HEK293 (cell line): ENCODE data around the gene ZNF747.
A peak's percentile ranks its signal among the peaks of the same experiment; 100 is the strongest.

Source experiments
- GFI1B ChIP-seq: fragments of 450-650 bp; formaldehyde crosslinking; IDR thresholded peaks from 2 replicates; pipeline ENCODE4 v1.5.1; 2016; ENCODE audit warnings: missing biosample characterization, missing genetic modification characterization
- IKZF3 ChIP-seq: fragments of 450-650 bp; IDR thresholded peaks from 2 replicates; pipeline ENCODE4 v1.5.0; 2018; ENCODE audit warnings: missing biosample characterization, mild to moderate bottlenecking, missing genetic modification characterization, moderate library complexity
- SCRT1 ChIP-seq: fragments of 450-650 bp; formaldehyde crosslinking; IDR thresholded peaks from 2 replicates; pipeline ENCODE4 v1.5.1; 2016; ENCODE audit warnings: missing biosample characterization, missing genetic modification characterization, borderline replicate concordance
- ZFP69B ChIP-seq: fragments of 450-650 bp; formaldehyde crosslinking; IDR thresholded peaks from 2 replicates; pipeline ENCODE4 v1.5.1; 2016; ENCODE audit warnings: missing biosample characterization, missing genetic modification characterization
- ZNF10 ChIP-seq: fragments of 450-650 bp; formaldehyde crosslinking; IDR thresholded peaks from 2 replicates; pipeline ENCODE4 v1.5.1; 2017; ENCODE audit warnings: missing biosample characterization, missing genetic modification characterization
- ZNF132 ChIP-seq: fragments of 450-650 bp; formaldehyde crosslinking; IDR thresholded peaks from 2 replicates; pipeline ENCODE4 v1.5.1; 2017; ENCODE audit warnings: missing biosample characterization, missing genetic modification characterization, borderline replicate concordance
- ZNF155 ChIP-seq: fragments of 450-650 bp; formaldehyde crosslinking; IDR thresholded peaks from 2 replicates; pipeline ENCODE4 v1.5.1; 2016; ENCODE audit warnings: missing biosample characterization, missing genetic modification characterization
- ZNF274 ChIP-seq, 2 experiments: fragments of 200-500 bp in 1 of 2; fragments of 450-650 bp in 1 of 2; sonication (Bioruptor generic) in 1 of 2; formaldehyde crosslinking in 1 of 2; IDR thresholded peaks; 2 replicates each; pipeline versions ENCODE4 v1.5.1 to v1.6.1; 2014 to 2016; ENCODE audit warnings: borderline replicate concordance in 1 of 2, inconsistent platforms in 1 of 2, low read length in 1 of 2, missing biosample characterization in 1 of 2, missing genetic modification characterization in 1 of 2
- ZNF292 ChIP-seq: fragments of 450-650 bp; formaldehyde crosslinking; IDR thresholded peaks from 2 replicates; pipeline ENCODE4 v1.5.1; 2016; ENCODE audit warnings: low read depth, missing biosample characterization, missing genetic modification characterization, borderline replicate concordance
- ZNF513 ChIP-seq: fragments of 450-650 bp; IDR thresholded peaks from 2 replicates; pipeline ENCODE4 v1.5.1; 2018; ENCODE audit warnings: missing biosample characterization, missing genetic modification characterization
- ZNF518A ChIP-seq: fragments of 450-650 bp; formaldehyde crosslinking; conservative IDR thresholded peaks from 2 replicates; pipeline ENCODE4 v1.5.1; 2016; ENCODE audit warnings: low read depth, missing biosample characterization, missing genetic modification characterization
- ZNF521 ChIP-seq: fragments of 450-650 bp; formaldehyde crosslinking; IDR thresholded peaks from 2 replicates; pipeline ENCODE4 v1.5.1; 2017; ENCODE audit warnings: missing biosample characterization, mild to moderate bottlenecking, missing genetic modification characterization
- ZNF544 ChIP-seq: fragments of 450-650 bp; formaldehyde crosslinking; IDR thresholded peaks from 2 replicates; pipeline ENCODE4 v1.5.0; 2017; ENCODE audit warnings: missing biosample characterization, missing genetic modification characterization
- ZNF549 ChIP-seq: fragments of 450-650 bp; IDR thresholded peaks from 2 replicates; pipeline ENCODE4 v1.5.1; 2018; ENCODE audit warnings: missing biosample characterization, missing genetic modification characterization, mild to moderate bottlenecking, inconsistent platforms, moderate library complexity
- ZNF560 ChIP-seq: fragments of 450-650 bp; formaldehyde crosslinking; IDR thresholded peaks from 2 replicates; pipeline ENCODE4 v1.5.1; 2017; ENCODE audit warnings: missing biosample characterization, missing genetic modification characterization, borderline replicate concordance
- ZNF623 ChIP-seq: fragments of 450-650 bp; formaldehyde crosslinking; IDR thresholded peaks from 2 replicates; pipeline ENCODE4 v1.5.1; 2016; ENCODE audit warnings: missing biosample characterization, missing genetic modification characterization
- ZNF830 ChIP-seq: fragments of 450-650 bp; IDR thresholded peaks from 2 replicates; pipeline ENCODE4 v1.5.0; 2018; ENCODE audit warnings: missing biosample characterization, missing genetic modification characterization, low read depth, mild to moderate bottlenecking, moderate library complexity
- TF ChIP-seq, protein P1 (sequence below): fragments of 450-650 bp; formaldehyde crosslinking; IDR thresholded peaks from 2 replicates; pipeline ENCODE4 v1.5.1; 2016; ENCODE audit warnings: missing biosample characterization, missing genetic modification characterization
- TF ChIP-seq, protein P2 (sequence below): fragments of 450-650 bp; formaldehyde crosslinking; IDR thresholded peaks from 2 replicates; pipeline ENCODE4 v1.5.1; 2017; ENCODE audit warnings: missing biosample characterization, mild to moderate bottlenecking, missing genetic modification characterization, moderate library complexity
- TF ChIP-seq, protein P3 (sequence below): fragments of 450-650 bp; formaldehyde crosslinking; IDR thresholded peaks from 2 replicates; pipeline ENCODE4 v1.5.1; 2017; ENCODE audit warnings: missing biosample characterization, missing genetic modification characterization
- TF ChIP-seq, protein P4 (sequence below): fragments of 450-650 bp; formaldehyde crosslinking; IDR thresholded peaks from 2 replicates; pipeline ENCODE4 v1.5.1; 2016; ENCODE audit warnings: missing biosample characterization, missing genetic modification characterization

Gene ZNF747

GRCh38 chr16:30534368-30535105 is at the start of gene ZNF747 (continued):
- TF ChIP-seq ZNF10 (0 out of 2 replicates have a peak, but pooled peaks have one; percentile 37), ZNF513 (no peak), IKZF3 (tag by site-specific recombination) (no peak), ZNF549 (tag by site-specific recombination) (no peak), ZNF521 (no peak), ZNF292 (tag by site-specific recombination) (no peak), ZNF132 (no peak), ZNF518A (tag by site-specific recombination) (peak; percentile 67; the same call in 1 of the 2 replicates), ZNF274 (IDR thresholded peaks at IDR 0.05; ENCODE audit: low read length) (no peak), ZNF274 (tag by site-specific recombination; IDR thresholded peaks at IDR 0.05; ENCODE audit: borderline replicate concordance) (no peak), ZNF544 (tag by site-specific recombination) (no peak), SCRT1 (tag by site-specific recombination) (no peak), ZFP69B (tag by site-specific recombination) (no peak), ZNF560 (tag by site-specific recombination) (no peak), ZNF155 (tag by site-specific recombination) (no peak), GFI1B (tag by site-specific recombination) (no peak), ZNF623 (tag by site-specific recombination) (no peak; the same call in 1 of the 2 replicates), ZNF830 (tag by site-specific recombination) (no peak)
- TF ChIP-seq, protein P1, sequence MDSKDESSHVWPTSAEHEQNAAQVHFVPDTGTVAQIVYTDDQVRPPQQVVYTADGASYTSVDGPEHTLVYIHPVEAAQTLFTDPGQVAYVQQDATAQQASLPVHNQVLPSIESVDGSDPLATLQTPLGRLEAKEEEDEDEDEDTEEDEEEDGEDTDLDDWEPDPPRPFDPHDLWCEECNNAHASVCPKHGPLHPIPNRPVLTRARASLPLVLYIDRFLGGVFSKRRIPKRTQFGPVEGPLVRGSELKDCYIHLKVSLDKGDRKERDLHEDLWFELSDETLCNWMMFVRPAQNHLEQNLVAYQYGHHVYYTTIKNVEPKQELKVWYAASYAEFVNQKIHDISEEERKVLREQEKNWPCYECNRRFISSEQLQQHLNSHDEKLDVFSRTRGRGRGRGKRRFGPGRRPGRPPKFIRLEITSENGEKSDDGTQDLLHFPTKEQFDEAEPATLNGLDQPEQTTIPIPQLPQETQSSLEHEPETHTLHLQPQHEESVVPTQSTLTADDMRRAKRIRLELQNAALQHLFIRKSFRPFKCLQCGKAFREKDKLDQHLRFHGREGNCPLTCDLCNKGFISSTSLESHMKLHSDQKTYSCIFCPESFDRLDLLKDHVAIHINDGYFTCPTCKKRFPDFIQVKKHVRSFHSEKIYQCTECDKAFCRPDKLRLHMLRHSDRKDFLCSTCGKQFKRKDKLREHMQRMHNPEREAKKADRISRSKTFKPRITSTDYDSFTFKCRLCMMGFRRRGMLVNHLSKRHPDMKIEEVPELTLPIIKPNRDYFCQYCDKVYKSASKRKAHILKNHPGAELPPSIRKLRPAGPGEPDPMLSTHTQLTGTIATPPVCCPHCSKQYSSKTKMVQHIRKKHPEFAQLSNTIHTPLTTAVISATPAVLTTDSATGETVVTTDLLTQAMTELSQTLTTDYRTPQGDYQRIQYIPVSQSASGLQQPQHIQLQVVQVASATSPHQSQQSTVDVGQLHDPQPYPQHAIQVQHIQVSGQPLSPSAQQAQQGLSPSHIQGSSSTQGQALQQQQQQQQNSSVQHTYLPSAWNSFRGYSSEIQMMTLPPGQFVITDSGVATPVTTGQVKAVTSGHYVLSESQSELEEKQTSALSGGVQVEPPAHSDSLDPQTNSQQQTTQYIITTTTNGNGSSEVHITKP (tag by site-specific recombination), result peak; percentile 91
- TF ChIP-seq, protein P2, sequence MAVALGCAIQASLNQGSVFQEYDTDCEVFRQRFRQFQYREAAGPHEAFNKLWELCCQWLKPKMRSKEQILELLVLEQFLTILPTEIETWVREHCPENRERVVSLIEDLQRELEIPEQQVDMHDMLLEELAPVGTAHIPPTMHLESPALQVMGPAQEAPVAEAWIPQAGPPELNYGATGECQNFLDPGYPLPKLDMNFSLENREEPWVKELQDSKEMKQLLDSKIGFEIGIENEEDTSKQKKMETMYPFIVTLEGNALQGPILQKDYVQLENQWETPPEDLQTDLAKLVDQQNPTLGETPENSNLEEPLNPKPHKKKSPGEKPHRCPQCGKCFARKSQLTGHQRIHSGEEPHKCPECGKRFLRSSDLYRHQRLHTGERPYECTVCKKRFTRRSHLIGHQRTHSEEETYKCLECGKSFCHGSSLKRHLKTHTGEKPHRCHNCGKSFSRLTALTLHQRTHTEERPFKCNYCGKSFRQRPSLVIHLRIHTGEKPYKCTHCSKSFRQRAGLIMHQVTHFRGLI (tag by site-specific recombination), result peak; percentile 23; the same call in 1 of the 2 replicates
- TF ChIP-seq, protein P3, sequence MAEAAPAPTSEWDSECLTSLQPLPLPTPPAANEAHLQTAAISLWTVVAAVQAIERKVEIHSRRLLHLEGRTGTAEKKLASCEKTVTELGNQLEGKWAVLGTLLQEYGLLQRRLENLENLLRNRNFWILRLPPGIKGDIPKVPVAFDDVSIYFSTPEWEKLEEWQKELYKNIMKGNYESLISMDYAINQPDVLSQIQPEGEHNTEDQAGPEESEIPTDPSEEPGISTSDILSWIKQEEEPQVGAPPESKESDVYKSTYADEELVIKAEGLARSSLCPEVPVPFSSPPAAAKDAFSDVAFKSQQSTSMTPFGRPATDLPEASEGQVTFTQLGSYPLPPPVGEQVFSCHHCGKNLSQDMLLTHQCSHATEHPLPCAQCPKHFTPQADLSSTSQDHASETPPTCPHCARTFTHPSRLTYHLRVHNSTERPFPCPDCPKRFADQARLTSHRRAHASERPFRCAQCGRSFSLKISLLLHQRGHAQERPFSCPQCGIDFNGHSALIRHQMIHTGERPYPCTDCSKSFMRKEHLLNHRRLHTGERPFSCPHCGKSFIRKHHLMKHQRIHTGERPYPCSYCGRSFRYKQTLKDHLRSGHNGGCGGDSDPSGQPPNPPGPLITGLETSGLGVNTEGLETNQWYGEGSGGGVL (tag by site-specific recombination), result peak; percentile 72
- TF ChIP-seq, protein P4, sequence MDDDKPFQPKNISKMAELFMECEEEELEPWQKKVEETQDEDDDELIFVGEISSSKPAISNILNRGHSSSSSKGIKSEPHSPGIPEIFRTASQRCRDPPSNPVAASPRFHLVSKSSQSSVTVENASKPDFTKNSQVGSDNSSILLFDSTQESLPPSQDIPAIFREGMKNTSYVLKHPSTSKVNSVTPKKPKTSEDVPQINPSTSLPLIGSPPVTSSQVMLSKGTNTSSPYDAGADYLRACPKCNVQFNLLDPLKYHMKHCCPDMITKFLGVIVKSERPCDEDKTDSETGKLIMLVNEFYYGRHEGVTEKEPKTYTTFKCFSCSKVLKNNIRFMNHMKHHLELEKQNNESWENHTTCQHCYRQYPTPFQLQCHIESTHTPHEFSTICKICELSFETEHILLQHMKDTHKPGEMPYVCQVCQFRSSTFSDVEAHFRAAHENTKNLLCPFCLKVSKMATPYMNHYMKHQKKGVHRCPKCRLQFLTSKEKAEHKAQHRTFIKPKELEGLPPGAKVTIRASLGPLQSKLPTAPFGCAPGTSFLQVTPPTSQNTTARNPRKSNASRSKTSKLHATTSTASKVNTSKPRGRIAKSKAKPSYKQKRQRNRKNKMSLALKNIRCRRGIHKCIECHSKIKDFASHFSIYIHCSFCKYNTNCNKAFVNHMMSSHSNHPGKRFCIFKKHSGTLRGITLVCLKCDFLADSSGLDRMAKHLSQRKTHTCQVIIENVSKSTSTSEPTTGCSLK (tag by site-specific recombination), result no peak
